DMS79 (cell line): ENCODE measurements around the gene CPLX1.
"Not testable (repeated sequence)": the region's sequence is repeated elsewhere in the genome, so short reads cannot be mapped to it uniquely, and the experiment has no call there.

Experiments
- DNase-seq: peaks from one replicate; lab custom pipeline; 2025; lab: John Stamatoyannopoulos, UW

The CPLX1 gene

DNA sequence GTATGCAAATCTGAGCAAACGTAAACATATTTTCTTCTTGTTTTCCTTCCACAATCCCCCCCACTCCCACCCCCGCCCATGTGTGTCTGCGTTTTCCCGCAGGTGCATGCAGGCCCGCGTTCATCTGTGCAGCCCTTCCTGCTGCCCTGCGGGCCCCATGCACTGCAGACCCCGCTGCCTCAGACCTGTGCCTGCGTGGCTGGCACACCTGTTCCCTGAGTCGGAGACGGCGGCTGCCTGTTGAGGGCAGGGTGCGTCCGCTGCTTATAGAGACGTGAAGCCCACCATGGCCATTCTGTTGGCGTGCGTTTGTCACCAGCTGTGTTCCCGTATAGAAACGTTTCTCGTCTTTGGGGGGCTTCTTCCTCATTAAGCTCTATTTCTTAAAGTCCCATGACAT lies 68.8 kb downstream of the CPLX1 start:
- no peak for DNase-seq

DNA sequence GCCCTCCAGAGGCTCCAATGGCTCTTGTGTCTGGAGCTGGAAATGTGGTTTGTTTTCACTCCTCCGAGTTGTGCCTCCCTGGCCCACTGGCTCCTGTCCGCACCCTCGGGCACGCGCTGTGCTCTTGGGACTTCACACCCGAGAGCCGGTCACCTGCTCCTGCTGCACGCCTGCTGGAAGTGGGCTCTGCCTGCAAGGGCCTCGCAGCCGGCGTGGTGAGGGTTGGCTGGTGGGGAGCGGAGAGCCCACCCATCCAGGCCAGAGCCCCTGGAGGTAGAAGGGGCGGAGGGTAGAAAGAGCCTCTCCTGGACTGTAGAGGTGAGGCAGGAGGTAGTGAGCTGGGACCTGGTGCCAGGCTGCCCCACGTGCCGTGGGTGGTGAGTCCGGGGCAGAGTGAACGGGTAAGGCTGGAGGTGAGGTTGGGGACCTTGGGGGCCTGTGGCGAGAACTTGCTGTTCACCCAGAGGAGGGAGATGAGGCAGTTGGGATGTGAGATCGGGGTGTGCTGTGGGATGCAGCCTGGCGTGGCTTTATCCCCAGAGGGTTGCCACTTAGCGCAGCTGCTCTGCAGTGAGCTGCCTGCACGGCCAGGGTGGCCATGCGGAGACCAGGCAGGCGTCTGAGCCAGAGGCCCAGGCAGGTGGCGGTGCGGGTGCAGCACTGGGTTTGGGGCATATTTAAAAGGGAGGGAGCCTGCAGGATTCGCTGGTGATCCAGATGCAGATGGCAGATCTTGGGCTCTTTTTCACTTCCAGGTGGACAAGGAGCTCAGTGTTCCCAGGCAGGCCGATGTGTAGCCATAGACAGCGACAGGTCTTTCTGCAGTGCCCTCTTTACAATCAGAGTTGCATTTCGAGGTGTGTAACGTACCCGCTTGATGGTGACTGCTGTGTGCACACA lies 71.5 kb downstream of the CPLX1 start:
- DNase-seq, result no peak

DNA sequence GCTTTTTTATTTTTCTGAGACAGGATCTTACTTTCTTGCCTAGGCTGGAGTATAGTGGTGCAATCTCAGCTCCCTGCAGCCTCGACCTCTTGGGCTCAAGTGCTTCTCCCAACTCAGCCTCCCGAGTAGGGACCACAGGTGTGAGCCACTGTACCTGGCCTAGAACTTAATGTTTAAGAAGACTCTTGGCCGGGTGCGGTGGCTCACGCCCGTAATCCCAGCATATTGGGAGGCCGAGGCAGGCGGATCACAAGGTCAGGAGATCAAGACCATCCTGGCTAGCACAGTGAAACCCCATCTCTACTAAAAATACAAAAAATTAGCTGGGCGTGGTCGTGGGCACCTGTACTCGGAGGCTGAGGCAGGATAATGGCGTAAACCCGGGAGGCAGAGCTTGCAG lies 72.7 kb downstream of the CPLX1 start:
- not testable (repeated sequence) for DNase-seq

DNA sequence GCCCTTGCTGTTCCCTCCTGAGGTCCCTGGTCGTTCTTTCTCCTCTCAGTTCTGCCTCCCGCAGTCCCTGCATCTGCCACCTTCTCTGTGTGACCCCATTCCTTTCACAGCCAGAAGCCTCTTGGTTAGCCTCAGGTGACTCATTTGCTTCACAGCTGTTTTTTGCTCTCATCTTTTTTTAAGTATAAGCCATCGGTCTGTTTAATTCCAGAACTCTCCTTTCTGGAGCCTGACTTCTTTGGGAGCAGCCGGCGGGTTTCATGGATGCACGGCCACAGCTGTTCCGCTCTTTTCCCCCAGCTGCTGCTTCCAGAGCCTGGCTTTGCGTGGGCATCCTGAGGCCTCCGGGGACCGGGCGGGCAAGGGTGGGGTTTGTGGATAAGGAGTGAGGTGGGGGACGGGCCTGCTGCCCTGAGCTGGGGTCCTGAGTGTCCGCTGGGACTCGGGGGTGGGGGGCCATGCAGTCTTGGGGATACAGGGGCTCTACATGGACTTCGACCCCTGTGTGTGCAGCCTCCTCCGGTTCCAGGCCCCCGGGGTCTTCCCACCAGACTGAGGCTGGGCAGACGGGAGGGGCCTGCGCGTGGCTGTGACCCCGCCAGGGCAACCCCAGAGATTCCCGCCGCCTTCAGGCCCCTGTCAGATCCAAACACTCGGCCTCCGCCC lies 73.6 kb downstream of the CPLX1 start:
- DNase-seq, result peak; percentile 34

DNA sequence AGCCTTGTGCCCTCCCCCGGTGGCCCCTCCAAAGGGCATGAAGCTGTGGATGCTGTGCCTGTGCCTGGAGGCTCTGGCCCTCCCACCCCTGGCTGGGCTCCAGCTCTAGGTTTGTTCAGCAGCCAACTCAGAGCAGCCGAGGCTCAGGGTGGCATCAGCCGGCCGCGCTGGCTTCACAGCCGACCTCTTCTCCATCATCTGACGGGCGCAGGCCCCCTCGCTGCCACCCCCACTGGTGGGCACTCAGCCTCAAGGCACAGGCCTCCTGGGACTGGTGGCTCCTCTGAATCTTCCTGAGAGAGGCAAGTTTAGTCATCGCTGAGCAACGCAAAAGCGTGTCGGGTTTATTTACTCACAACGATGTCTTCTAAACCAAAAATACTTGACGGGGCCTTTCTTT lies 74.3 kb downstream of the CPLX1 start:
- peak; percentile 34 for DNase-seq

DNA sequence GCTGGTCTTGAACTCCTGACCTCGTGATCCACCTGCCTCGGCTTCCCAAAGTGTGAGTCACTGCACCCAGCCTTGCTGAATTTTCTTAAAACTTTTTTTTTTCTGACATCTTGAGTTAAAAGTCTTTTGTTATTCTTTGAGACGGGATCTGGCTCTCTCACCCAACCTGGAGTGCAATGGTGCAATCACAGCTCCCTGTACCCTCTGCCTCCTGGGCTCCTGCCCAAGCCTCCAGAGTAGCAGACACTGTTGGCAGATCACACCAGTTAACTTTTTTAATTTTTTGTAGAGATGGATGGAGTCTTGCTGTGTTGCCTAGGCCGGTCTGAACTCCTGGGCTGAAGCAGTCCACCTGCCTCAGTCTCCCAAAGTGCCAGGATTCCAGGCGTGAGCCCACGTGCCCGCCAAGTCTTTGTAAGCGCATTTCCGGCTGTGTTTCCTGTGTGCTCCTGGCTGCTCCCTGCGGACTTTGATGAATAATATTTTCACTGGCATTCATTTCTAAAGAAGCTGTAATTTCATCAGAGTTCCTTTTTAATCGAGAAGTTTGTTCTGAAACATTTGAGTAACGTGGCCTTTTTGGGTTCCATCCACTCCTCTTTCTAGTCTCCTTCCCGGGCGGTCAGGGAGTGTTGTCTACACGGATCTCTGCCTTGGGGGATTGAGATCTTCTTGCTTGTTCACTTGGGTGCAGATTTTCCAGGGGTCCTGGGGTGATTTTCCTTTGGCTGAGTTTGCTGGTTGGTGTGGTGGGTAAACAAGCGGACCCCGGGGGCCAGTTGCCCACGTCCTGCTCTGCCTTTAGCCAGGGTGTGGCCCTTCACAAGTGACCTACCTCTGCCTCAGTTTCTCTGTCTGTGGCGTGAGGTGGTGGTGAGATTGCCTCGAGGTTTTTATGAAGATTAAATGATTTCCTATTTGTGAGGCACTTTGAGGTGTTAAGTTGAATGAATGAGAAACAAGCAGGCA lies 75.9 kb downstream of the CPLX1 start:
- DNase-seq, result no peak

DNA sequence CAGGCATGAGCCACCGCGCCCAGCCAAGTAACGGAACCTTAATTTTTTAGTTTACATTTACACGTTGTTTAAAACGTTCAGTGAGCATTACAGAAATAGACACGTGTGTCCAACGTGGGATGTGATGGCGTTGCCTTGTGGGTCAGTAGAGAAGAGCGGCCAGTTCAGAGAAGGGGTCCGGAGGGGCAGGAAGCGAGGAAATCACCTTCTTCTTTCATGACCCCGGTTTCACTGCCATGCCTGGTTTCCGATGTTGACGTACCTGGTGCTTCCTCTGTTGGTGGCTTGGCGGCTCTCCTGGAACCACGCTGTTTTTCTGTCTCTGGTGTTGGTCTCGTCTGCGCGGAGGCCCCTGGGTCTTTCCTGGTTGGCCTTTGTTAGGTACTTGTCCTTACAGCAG lies 77.5 kb downstream of the CPLX1 start:
- no peak for DNase-seq

DNA sequence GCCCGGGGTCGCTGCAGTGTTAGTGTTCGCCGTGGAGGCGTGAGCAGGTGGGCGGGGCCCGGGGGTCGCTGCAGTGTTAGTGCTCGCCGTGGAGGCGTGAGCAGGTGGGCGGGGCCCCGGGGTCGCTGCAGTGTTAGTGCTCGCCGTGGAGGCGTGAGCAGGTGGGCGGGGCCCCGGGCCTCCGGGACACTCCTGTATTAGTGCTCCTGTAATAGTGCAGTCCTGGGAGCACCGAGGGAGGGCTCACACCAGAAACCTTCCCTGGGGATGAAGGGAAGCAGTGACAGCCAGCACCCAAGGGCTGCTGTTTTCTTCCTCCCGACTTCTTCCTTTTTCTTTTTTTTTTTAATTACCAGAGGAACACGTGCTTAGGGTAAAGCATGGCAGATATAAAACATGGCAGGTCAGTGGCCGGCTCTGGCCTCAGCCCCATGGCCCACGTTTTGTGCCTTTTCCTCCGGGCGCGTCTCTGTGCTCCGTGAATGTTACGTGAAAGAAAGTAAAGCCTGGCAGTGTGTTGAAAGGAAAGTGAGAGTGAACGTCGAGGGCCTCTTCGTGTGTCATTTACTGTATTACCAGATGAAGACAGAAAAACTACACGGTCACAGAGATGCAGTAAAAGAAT lies 78.3 kb downstream of the CPLX1 start:
- no peak for DNase-seq

DNA sequence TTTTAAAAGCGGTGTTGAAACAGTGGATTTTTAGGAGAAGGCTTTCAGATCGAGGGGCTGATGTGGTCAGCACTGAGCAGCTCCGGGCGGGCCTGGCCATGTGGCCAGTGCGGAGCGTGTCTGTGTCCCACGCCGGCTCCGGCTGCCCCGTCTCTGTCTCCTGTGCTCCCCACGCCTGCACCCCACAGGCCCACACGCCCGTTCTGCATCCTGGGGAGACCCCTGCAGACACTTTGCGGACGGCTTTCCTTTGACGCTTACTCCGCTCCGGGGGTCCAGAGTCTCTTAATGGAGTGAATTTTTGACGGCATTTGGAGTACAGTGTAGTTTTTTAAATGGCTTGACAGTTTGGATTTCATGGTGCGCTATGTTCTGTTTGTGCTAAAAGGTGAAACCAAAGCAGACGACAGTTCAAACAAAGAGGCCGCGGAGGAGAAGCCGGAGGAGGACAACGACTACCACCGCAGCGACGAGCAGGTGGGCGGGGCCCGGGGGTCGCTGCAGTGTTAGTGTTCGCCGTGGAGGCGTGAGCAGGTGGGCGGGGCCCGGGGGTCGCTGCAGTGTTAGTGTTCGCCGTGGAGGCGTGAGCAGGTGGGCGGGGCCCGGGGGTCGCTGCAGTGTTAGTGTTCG lies 81.6 kb downstream of the CPLX1 start:
- no peak for DNase-seq

DNA sequence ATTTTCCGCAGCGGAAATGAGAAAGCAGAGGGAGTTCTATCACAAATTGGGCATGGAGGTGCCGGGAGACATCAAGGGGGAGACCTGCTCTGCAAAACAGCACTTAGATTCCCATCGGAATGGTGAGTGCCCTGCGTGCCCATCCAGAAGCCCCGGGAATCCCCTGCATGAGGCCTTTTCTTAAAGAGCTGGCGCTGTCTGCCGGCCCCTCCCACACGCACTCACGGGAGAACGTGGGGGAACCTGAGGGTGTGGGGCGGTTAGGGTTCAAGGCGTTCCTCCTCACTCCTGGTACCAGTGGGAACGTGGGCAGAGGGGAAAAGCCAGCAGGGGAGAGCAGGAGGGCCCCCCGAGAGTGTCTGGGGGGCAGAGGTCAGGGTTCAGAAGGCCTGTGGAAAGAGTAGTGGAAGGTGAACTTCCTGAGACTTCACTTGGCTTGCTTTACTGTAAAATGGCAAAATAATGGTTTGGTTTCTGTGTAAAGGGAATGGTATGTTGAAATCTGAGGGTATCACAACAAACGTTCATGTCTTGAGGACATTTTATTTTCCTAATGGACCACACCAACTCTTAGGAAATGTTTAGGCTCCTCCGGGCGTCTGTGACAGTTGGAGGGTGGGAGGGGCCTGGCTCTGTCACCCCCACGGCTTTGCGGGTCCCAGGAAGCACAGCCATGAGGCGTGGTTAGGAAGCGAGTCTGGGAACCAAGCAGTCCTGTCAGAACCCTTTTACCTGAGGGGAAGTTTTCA lies 82.3 kb downstream of the CPLX1 start:
- DNase-seq, result no peak

DNA sequence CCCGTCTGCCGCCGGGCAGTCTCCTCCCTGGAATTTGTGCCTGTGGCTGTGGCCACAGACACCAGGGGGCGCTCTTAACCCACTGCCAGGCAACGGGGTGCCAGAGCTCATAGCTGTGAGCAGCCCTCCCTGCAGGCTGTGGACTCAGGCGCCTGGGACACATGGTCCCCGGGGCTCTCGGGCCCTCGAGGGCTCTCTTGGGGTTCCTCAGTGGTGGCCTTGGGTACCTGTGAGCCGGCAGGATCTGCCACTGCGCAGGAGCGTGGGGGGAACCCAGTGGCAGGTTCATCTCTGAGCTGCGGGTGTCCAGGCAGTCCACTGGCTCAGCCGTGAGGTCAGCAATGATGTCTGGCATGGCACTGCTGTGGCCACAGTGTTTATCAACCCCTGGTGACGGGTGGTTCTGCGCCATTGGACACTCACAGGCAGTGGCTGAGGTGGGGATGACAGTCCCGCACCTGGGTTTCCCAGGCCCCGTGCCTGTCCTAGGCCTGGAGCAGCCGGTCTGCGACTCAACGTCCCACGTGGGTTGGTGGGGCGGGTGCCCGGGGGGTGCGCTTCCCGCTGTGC lies 83.1 kb downstream of the CPLX1 start:
- DNase-seq, result no peak

DNA sequence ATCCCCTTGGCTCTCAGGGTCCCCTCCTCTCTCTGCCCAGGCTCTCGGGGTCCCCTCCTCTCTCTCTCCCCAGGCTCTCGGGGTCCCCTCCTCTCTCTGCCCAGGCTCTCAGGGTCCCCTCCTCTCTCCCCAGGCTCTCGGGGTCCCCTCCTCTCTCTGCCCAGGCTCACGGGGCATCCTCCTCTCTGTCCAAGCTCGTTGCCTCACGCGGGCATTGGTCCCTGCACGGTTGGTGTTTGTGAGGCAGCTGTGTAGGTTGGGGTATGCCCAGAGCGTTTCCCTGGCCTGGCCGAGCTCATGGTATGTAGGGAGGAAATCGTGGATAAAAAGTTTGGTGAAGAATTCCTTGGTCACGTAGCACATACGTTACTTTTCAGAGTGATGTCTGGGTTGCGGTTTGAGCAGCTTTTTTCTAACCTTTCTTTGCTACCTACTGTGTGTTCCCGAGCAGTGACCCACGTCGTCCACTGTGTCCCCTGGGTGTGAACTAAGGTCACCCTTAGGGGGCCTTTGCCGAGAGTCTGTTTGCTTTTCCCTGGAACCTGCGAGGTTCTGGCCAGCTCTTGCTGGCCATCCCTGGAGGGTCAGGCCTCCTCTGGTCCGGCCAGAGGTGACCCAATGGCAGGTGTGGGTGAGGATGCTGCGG lies 83.7 kb downstream of the CPLX1 start:
- DNase-seq, result no peak

DNA sequence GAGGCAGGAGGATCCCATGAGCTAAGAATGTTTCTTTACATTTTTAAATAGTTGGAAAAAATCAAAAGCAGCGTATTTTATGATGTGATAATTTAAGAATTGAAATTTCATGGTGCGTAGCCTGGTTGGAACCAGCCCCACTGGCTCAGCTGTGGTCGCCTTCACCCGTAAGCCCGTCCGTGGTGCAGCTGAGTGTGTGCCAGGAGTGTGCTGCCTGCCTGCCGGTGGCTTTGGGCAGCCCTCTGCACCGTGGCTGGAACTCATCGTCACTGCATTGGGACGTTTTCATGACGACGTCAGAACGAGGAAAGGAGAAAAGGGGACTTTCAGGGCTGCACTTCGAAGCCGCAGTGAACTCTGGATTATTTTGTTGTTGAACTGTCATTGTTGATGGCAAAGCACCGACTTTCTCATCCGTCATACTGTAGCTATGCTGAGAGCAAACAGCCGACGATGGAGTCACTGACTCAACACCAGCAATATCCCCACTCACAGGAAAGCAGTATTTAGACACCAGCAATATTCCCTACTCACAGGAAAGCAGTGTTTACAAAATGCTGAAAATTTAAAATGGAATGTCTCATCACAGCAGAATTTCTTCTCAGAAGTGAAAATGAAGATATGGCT lies 85.2 kb downstream of the CPLX1 start:
- no peak for DNase-seq

DNA sequence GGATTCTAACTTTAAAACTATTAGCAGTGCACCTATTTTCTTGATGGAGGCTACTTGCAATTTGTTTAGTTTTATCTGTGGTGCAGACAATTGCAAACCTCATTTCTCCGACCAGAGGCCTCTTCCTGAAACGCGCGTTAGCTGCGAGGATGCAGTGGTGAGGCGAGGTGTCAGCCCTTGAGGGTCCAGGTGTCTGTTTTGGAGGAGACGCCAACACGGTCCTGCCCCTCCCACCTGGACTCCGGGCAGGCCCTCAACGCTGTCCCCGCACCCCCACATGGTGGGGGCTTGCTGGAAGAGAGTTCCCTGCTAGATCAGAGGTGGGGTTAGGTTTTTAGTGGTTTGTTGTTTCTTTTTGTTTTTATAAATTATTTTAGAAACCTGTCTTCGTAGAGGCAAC lies 85.9 kb downstream of the CPLX1 start:
- DNase-seq, result no peak

DNA sequence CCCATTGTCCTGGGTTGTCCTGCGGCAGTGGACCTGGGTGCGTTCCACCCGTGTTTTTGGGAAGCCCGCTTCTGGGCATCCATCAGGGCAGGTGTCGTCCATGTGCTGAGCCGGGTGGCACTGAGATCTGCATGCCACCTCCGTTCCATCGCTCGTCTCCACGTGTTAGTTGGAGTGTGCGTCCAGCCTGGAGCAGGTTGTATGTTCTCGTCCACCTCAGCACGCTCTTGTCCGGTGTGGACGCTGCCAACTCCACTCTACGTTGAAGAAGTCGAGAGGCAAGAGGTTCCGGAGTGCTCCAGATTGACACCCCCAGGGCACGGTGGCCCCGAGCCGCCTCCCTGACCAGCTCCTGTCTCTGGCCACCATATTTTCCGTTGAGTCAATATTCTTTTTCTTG lies 86.4 kb downstream of the CPLX1 start:
- no peak for DNase-seq

DNA sequence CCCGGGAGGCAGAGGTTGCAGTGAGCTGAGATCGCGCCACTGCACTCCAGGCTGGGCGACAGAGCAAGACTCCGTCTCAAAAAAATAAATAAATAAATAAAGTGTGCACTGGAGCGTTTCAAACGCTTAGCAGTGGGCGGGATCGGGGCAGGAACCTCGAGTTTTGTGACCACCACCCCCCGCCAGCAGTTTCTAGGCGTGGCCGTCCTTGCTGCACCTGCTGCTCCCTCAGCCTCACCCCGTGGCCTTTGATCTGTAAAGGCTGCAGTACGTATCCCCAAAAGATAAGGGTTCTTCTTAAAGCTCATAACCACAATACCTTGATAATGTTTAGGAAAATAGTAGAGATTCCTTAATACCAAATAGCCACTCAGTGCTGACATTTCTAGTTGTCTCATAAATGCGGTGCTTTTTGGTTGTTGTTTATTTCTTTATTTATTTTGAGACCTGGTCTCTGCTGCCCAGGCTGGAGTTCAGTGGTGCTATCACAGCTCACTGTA lies 87.1 kb downstream of the CPLX1 start:
- DNase-seq, result no peak

DNA sequence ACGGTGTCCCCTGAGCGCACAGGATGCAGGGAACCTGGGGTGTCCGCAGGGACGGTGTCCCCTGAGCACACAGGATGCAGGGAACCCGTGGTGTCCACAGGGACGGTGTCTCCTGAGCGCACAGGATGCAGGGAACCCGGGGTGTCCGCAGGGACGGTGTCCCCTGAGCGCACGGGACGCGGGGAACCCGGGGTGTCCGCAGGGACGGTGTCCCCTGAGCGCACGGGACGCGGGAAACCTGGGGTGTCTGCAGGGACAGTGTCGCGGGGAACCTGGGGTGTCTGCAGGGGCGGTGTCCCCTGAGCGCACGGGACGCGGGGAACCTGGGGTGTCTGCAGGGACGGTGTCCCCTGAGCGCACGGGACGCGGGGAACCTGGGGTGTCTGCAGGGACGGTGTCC lies 89.4 kb downstream of the CPLX1 start:
- DNase-seq, result not testable (repeated sequence)

DNA sequence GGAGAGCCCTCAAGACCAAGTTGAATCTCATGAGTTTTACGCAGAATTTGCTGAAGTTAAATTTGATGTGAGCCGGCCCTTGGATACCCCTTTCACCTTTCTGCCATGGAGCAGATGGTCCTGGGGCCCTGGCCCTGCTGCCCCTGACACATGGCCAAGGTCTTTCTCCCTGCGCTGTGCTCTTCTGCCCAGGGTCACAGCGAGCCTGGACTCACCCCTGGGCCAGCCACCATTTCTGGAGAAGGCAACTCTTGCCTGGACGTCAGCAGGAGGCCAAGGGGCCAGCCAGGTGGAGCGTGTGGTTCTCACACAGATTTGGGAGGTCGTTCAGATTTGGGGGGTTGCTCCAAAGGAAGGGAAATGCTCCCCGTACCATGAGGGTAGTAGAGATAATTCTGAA lies 90.3 kb downstream of the CPLX1 start:
- no peak for DNase-seq
